ENCODE data around the gene TMEM125.

Gene TMEM125

DNA sequence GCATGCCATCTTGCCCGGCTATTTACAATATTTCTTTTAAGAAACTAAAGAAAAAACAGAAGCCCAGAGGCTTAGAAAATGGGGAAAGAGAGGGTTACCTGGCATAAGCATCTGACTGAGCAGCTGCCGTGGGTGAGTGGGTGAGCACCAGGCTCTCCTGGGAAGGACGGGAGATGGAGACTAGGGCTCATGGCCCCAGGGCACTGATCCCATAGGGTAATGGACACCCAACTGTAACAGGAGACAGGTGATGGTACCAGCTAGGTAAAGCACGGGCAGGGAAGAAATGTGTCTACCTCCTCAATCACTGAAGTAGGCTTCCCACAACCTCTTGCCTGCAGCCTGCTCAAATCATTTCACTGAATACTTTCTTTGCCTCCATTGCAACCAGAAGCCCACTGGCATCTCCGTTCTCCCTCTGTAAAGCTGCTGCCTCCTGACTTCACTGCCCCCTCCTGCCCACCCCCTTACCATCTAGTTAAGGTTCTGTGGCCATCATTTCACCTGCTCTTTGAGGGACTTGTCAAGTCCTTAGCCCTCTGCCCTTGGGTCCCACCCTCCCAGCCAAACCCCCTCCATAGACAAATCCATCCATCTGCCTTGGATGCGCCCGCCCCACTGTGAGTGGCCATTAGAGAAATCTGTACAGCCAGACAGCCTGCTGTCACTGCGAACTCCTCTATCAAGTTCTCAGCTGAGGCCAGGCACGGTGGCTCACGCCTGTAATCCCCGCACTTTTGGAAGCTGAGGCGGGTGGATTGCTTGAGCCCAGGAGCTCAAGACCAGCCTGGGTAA is 6.2 kb downstream of the TMEM125 start:
- H3K4me1 Mint-ChIP-seq (ENCODE audit: low read depth) = peaks cover 17% of the 10 kb centered on the region
- H3K4me3 Mint-ChIP-seq = no peak overlapping the region
- peaks cover 5% of the 10 kb centered on the region for H3K9me3 Mint-ChIP-seq
- peak; percentile 15 for DNase-seq
- peaks cover 14% of the 10 kb centered on the region for H3K27me3 Mint-ChIP-seq
- H3K36me3 Mint-ChIP-seq (ENCODE audit: low read depth) = no peaks in the 10 kb centered on the region
- H3K27ac Mint-ChIP-seq = no peak overlapping the region

DNA sequence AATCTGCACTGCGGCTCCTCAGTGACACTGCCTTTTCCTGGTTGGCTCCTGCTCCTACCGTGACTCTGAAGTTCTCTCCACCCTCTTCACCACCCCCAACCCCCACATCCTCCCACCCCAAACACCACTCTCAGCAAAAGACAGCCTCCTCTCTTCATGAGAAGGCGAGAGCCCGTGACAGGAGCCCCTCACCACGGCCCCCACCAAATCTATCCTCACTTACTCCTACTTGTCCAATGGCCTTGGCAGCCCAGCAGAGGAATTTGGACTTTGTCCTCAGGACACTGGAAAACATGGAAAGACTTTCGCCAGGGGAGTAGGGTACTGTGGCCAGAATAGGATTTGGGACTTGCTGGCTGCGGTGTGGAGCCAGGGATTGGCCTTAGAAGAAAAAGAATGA is 6.9 kb downstream of the TMEM125 start:
- peak; percentile 7 for DNase-seq
- Mint-ChIP-seq H3K9me3 (peaks cover 5% of the 10 kb centered on the region), H3K4me1 (ENCODE audit: low read depth) (peaks cover 12% of the 10 kb centered on the region), H3K36me3 (ENCODE audit: low read depth) (no peaks in the 10 kb centered on the region), H3K4me3 (no peak overlapping the region), H3K27me3 (peaks cover 8% of the 10 kb centered on the region), H3K27ac (no peak overlapping the region)

DNA sequence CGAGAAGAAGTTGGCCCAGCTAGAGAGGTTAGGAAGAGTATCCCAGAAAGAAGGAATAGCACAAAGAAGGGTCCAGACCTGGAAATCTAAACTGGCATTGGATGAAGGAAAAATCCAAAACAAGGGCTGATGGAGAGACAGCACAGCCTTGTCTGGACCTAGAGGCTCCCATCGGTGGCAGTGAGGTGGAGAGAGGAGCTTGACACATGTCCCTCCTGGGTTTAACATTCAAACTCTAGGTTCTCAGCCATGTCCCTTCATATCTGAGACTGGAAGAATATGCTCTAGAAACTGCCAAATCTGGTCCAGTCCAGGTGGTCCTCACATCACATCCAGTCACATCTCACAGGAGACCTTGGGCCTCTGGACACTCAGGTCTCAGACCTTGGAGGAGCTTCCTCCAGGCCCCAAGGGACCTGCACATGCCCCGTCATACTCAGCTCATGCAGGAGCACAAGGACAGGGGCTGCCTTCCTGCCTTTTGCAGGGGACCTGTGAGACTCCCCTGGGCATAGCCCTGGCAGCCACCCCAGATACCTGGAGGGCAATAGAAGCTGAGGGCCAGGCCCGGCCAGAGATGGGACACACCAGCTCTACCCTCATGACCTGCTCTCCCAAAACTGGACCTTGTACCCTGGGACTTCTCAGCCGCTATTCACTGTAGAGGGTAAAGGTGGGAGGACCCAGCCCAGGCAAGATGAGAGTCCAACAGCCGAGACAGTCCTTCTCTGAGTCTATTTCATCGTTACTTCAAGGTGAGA is 7.5 kb downstream of the TMEM125 start:
- H3K9me3 Mint-ChIP-seq = peaks cover 5% of the 10 kb centered on the region
- no peak overlapping the region for H3K27ac Mint-ChIP-seq
- no peak overlapping the region for H3K4me3 Mint-ChIP-seq
- H3K36me3 Mint-ChIP-seq (ENCODE audit: low read depth) = no peaks in the 10 kb centered on the region
- no peak for DNase-seq
- peaks cover 2% of the 10 kb centered on the region for H3K27me3 Mint-ChIP-seq
- peaks cover 12% of the 10 kb centered on the region for H3K4me1 Mint-ChIP-seq (ENCODE audit: low read depth)

- H3K27me3 Mint-ChIP-seq = peaks cover 2% of the 10 kb centered on the region
- peaks cover 5% of the 10 kb centered on the region for H3K9me3 Mint-ChIP-seq
- H3K4me1 Mint-ChIP-seq (ENCODE audit: low read depth) = peaks cover 10% of the 10 kb centered on the region
- H3K4me3 Mint-ChIP-seq = no peak overlapping the region
- H3K27ac Mint-ChIP-seq = no peak overlapping the region
- no peak for DNase-seq
- no peaks in the 10 kb centered on the region for H3K36me3 Mint-ChIP-seq (ENCODE audit: low read depth)
Measured at GRCh38 chr1:43279161-43279560, 9.4 kb downstream of the TMEM125 start.

DNA sequence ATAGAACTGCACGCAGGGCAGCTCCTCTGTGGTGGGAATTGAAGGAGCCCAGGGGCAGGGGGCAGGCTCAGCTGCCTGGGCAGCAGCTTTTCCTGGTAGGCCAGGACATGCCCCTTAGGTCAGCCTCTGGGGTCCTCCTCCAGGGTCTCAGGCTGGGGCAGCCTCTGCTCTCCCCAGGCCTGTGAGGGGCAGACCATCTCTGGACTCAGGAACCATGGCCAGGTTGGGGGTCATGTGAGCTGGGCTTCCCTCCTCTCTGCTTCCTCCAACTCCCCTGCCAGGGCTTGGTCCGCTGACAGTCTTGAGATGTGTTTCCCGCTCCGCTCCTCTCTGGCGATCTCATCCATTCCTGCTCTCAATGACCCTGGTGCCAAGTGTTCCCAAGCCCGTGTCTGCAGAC is 9.9 kb downstream of the TMEM125 start:
- Mint-ChIP-seq H3K36me3 (ENCODE audit: low read depth) (no peaks in the 10 kb centered on the region), H3K9me3 (peaks cover 2% of the 10 kb centered on the region), H3K27me3 (peaks cover 2% of the 10 kb centered on the region), H3K27ac (no peak overlapping the region), H3K4me3 (no peak overlapping the region), H3K4me1 (ENCODE audit: low read depth) (peaks cover 5% of the 10 kb centered on the region)
- DNase-seq = no peak

DNA sequence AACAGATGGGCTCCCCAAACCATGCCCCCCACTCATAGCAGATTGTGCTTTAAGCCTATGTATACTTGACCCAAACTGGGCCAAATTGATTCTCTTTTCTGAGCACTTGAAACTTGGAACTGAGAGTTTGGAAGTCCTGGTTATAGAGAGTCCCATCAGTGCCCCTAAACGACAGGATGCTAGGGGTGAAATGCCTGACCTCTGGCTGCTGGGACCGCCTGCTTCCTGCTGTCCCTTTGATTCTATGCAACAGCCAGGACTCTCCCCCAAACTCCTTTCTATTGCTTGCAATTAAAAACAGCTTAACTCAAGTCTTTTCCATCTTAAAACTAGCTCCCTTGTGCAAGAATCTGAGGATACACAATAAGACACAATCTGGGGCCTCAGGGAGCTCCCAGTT is 10.9 kb downstream of the TMEM125 start:
- Mint-ChIP-seq H3K27me3 (peaks cover 2% of the 10 kb centered on the region), H3K4me1 (ENCODE audit: low read depth) (no peaks in the 10 kb centered on the region), H3K36me3 (ENCODE audit: low read depth) (no peaks in the 10 kb centered on the region), H3K9me3 (no peaks in the 10 kb centered on the region), H3K4me3 (no peak overlapping the region), H3K27ac (no peak overlapping the region)
- no peak for DNase-seq

DNA sequence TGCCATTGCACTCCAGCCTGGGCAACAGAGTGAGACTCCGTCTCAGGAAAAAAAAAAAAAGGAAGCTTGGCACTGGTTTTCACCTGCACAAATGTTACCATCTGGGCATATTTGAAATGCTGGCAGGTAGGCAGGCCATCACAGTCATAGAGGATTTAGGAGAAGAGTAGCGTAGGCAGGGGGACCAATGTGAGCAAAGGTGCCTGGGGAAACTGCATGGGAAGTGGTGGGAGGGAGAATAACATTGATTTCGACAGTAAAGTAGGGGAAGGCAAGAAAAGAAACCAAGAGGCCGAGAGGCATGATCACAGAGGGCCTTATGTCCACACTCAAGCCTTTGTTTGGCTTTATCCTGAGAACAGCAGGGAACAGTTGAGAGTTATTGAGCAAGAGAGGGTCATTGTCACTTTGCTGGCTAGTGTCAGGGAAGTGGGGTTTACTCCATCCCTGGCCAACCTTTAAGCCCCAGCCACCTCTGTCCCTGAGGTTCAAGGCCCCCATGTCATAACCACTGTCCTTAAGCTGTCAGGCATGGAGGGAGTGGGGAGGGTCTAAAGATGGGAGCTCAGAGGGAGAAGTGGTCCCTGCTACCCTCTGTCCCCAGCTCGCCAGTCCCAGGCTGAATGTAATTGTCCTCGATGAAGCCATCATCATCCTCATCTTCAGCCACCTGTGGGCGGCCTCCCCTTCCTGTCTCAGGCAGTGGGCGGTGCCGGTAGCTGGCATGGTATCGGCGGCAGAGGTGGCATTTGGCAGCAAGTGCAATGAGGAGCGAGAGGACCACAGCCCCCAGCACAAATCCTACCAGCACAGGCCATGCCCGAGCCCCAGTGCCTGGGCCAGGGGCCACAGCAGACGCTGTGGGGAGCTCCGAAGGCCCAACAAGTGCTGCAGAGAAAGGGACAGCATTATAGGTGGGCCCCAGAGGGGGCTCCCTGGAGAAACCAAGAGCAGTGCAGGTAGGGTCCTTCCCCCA is 12.7 kb downstream of the TMEM125 start:
- H3K27me3 Mint-ChIP-seq = peaks cover 2% of the 10 kb centered on the region
- DNase-seq = no peak
- no peaks in the 10 kb centered on the region for H3K9me3 Mint-ChIP-seq
- no peak overlapping the region for H3K4me3 Mint-ChIP-seq
- H3K36me3 Mint-ChIP-seq (ENCODE audit: low read depth) = no peaks in the 10 kb centered on the region
- H3K4me1 Mint-ChIP-seq (ENCODE audit: low read depth) = no peaks in the 10 kb centered on the region
- no peak overlapping the region for H3K27ac Mint-ChIP-seq

DNA sequence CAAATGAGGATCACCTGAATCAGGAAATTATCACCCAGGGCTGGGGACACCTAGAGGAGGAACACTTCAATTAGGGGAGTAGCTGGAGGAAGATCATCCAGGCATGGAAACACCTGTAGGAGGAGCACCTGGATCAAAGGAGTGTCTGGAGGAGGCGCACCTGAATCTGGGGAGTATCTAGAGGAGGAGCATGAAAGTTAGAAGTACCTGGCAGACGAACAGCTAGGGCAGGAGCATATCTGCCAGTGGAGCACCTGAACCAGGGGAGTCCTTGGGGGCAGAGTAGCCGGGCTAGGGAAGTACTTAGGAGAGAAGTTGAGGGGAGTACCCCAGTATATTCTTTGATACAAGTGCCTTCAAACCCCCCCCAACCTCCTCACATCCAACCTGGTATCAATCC is 14.3 kb downstream of the TMEM125 start:
- Mint-ChIP-seq H3K4me3 (no peak overlapping the region), H3K9me3 (no peaks in the 10 kb centered on the region), H3K4me1 (ENCODE audit: low read depth) (no peaks in the 10 kb centered on the region), H3K27me3 (peaks cover 2% of the 10 kb centered on the region), H3K36me3 (ENCODE audit: low read depth) (no peaks in the 10 kb centered on the region), H3K27ac (no peak overlapping the region)
- no peak for DNase-seq

GRCh38 chr1:43284546-43285110 is 14.8 kb downstream of the TMEM125 start:
- no peak for DNase-seq
- no peak overlapping the region for H3K27ac Mint-ChIP-seq
- H3K36me3 Mint-ChIP-seq (ENCODE audit: low read depth) = no peaks in the 10 kb centered on the region
- no peaks in the 10 kb centered on the region for H3K4me1 Mint-ChIP-seq (ENCODE audit: low read depth)
- peaks cover 2% of the 10 kb centered on the region for H3K27me3 Mint-ChIP-seq
- no peak overlapping the region for H3K4me3 Mint-ChIP-seq
- no peaks in the 10 kb centered on the region for H3K9me3 Mint-ChIP-seq

DNA sequence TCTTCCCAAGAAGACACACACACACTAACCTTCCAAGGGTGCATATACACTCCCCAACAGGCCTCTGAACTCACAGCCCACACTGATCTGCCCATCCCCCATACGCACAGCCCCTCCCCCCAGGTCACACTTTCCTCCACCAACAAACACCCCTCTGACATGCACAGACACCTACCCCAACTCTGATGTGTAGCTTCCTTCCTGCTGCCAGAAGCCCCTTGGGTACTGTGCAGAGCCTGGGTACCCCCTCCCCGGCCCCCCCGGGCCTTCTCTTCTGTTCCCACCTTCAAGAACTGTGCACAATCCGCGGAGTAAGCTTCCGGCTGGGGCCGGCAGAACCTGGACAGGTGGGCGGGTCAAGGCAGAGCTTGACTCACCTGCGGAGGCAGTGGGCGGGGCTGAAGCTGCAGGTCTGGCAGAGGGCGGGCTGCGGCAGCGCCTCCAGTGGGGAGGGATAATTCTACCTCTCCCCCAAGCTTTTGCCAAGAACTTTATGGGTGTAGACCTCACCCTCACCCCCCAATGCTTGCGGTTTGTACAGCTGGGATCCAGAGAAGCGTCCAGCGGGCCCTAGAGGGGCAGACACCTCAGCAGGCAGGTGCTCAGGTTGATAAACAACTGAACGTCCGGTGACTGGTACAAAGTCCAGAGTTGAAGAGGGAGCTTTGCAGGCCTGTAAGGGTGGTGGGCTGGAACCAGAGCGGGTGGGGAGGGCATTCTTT is 15.6 kb downstream of the TMEM125 start, which contains the start of gene C1orf210:
Gene C1orf210 (minus strand): TSS at position 313 of the 722 bp plus-strand sequence. CDS start 2,311 bp downstream, outside the sequence.
- no peak within 1 kb of the TSS for H3K27ac Mint-ChIP-seq
- DNase-seq = no peak
- H3K27me3 Mint-ChIP-seq = no peaks in the 10 kb centered on the region
- H3K36me3 Mint-ChIP-seq (ENCODE audit: low read depth) = no peaks in the 10 kb centered on the region
- no peaks in the 10 kb centered on the region for H3K4me1 Mint-ChIP-seq (ENCODE audit: low read depth)
- H3K4me3 Mint-ChIP-seq = no peak within 1 kb of the TSS
- H3K9me3 Mint-ChIP-seq = no peaks in the 10 kb centered on the region

DNA sequence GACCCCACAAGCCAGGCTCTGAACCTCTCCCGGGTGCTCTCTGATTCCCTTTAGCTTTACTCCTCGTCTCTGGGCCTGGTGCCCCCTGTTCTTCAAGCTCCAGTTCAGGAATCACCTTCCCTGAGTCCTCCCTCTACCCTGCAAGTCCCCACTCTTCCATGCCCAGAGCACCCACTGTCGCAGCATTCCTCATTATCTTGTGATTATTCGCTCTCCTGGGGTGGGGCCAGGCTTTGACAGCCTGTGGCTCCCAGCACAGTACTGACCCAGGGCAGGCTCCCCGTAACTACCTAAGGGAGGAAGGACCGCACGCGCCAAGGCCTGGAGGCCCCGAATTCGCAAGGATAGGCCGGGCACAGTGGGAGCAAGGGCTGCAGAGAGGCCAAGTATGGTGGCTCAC is 16.3 kb downstream of the TMEM125 start:
- Mint-ChIP-seq H3K4me3 (no peak overlapping the region), H3K4me1 (ENCODE audit: low read depth) (no peaks in the 10 kb centered on the region)

GRCh38 chr1:43286533-43286932 is 16.8 kb downstream of the TMEM125 start:
- DNase-seq = no peak
- no peaks in the 10 kb centered on the region for H3K4me1 Mint-ChIP-seq (ENCODE audit: low read depth)
- H3K4me3 Mint-ChIP-seq = no peak overlapping the region
- no peak overlapping the region for H3K27ac Mint-ChIP-seq
- H3K9me3 Mint-ChIP-seq = no peaks in the 10 kb centered on the region
- H3K27me3 Mint-ChIP-seq = no peaks in the 10 kb centered on the region
- no peaks in the 10 kb centered on the region for H3K36me3 Mint-ChIP-seq (ENCODE audit: low read depth)

More for the DNA sequence above, 16.3 kb downstream of the TMEM125 start:
- H3K27me3 Mint-ChIP-seq = no peaks in the 10 kb centered on the region
- no peak for DNase-seq
- no peaks in the 10 kb centered on the region for H3K36me3 Mint-ChIP-seq (ENCODE audit: low read depth)
- no peak overlapping the region for H3K27ac Mint-ChIP-seq
- H3K9me3 Mint-ChIP-seq = no peaks in the 10 kb centered on the region

DNA sequence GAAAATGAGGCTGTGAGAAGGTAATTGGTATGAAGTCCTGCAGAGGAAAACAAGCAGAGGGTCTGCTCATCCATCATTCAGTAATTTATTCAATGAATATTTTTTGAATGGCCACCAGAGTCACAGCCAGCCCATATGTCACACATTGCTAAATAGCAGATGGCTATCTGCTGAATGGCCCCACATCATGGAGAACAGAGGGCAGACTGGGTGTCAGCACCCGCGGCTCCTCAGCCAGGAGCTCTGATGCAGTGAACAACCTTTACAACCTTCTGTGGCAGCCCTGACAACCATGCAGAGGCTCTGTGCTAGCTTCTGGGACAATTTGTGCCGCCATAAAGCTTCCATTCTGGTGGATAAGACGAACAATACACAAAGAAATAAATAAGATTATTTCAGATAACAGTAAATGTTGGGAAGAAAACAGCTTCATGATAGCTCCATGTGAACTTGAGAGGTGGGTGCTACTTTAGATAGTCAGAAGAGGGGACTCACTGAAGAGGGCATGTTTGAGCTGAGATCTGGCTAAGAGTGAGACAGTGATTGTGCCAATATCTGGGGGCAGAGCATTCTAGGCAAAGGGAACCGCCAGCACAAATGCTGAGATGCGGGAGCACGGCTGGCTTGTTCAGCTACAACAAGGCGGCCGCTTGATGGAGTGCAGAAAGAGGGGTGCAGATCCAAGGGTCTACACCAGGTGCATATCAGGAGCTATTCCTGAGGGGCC is 18.4 kb downstream of the TMEM125 start:
- H3K36me3 Mint-ChIP-seq (ENCODE audit: low read depth) = no peaks in the 10 kb centered on the region
- DNase-seq = no peak
- H3K27me3 Mint-ChIP-seq = no peaks in the 10 kb centered on the region
- no peaks in the 10 kb centered on the region for H3K4me1 Mint-ChIP-seq (ENCODE audit: low read depth)
- H3K4me3 Mint-ChIP-seq = no peak overlapping the region
- no peaks in the 10 kb centered on the region for H3K9me3 Mint-ChIP-seq
- H3K27ac Mint-ChIP-seq = no peak overlapping the region

Data from activated T-cell treated with anti-CD3 and anti-CD28 coated beads, Interleukin-2, amount 50 U/mL, for 24 hours (primary cell).